Bronchial epithelial cell (primary cell): ENCODE data around the gene ZNF335. TPM values are rescaled to one million over a fixed set of nuclear protein-coding genes. Genes with fewer than 3 reads are reported as not detected.
"Not testable (repeated sequence)": the region's sequence is repeated elsewhere in the genome, so short reads cannot be mapped to it uniquely, and the experiment has no call there.

ENCODE experiments used
- DNase-seq: peaks from one replicate; pipeline ENCODE4 v3.0.0-alpha.2; 2010; ENCODE audit warnings: low read depth
- FAIRE-seq: peaks from 2 replicates; lab custom pipeline; 2011; peaks lifted over from hg19 to GRCh38; lab: Jason Lieb, UNC
- H3K27me3 ChIP-seq: 2 replicates; pipeline ENCODE4 v1.5.1; 2011; ENCODE audit warnings: low read length; ENCODE audit not compliant: control insufficient read depth, insufficient read depth
- H3K36me3 ChIP-seq: 2 replicates; pipeline ENCODE4 v1.5.1; 2011; ENCODE audit warnings: low read length; ENCODE audit not compliant: control insufficient read depth, insufficient read depth
- H3K4me3 ChIP-seq: 2 replicates; pipeline ENCODE4 v1.5.1; 2011; ENCODE audit warnings: mild to moderate bottlenecking, low read depth, low read length, control low read depth
- total RNA-seq: library from RNA; depleted of rRNA; stranded (reverse); fragments of >200 nt; gene quantifications from 2 replicates; pipeline ENCODE4 v1.2.1, GENCODE V29; 2014
- TF ChIP-seq, protein P1 (sequence below): IDR thresholded peaks from 2 replicates; pipeline ENCODE4 v1.5.1; 2011; ENCODE audit warnings: mild to moderate bottlenecking, moderate library complexity, low read length, control low read depth, inconsistent platforms; ENCODE audit not compliant: insufficient read depth, severe bottlenecking

The ZNF335 gene
- total RNA-seq, 1 donor from 2014 or later = 10.3 TPM

- no peak for DNase-seq
- Histone ChIP-seq H3K4me3 (no peak overlapping the region), H3K27me3 (no peaks in the 10 kb centered on the region), H3K36me3 (peaks cover 23% of the 10 kb centered on the region)
- TF ChIP-seq, protein P1, sequence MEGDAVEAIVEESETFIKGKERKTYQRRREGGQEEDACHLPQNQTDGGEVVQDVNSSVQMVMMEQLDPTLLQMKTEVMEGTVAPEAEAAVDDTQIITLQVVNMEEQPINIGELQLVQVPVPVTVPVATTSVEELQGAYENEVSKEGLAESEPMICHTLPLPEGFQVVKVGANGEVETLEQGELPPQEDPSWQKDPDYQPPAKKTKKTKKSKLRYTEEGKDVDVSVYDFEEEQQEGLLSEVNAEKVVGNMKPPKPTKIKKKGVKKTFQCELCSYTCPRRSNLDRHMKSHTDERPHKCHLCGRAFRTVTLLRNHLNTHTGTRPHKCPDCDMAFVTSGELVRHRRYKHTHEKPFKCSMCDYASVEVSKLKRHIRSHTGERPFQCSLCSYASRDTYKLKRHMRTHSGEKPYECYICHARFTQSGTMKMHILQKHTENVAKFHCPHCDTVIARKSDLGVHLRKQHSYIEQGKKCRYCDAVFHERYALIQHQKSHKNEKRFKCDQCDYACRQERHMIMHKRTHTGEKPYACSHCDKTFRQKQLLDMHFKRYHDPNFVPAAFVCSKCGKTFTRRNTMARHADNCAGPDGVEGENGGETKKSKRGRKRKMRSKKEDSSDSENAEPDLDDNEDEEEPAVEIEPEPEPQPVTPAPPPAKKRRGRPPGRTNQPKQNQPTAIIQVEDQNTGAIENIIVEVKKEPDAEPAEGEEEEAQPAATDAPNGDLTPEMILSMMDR = no peak
- no peak for FAIRE-seq
Measured at GRCh38 chr20:45937765-45938164, 34.2 kb downstream of the ZNF335 start.

DNA sequence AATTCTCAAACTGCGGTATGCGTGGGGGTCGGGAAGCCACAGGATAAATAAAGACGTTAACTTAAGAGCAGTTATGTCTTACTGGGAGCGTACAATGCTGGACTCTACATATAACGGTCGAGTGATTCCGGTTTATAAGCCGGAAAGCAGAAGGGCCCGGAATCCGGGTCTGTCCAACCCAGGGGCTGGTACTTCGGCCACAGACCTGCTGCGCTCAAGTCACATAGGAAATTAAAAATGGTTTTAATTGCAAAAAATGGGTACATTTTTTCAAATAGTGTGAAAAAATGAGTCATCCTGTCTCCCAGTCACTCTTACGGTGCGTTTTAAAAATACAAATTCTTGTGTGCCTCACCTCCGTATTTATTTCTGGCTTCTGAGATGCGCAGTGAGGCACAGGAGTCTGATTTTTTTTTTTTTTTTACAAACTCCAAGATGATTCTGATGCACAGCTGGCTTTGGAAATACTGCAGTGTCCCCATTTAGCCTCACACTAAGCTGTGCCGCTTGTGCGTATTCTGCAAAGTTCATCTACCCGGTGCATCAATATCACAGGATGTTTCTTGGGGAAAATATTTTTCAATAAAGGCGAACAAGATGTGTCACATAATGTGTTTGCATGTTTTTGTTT is 36.5 kb downstream of the ZNF335 start:
- Histone ChIP-seq H3K36me3 (peaks cover 18% of the 10 kb centered on the region), H3K27me3 (no peaks in the 10 kb centered on the region), H3K4me3 (peak overlapping the region; percentile 98)
- DNase-seq = peak; percentile 18
- FAIRE-seq = no peak
- TF ChIP-seq, protein P1 = no peak

DNA sequence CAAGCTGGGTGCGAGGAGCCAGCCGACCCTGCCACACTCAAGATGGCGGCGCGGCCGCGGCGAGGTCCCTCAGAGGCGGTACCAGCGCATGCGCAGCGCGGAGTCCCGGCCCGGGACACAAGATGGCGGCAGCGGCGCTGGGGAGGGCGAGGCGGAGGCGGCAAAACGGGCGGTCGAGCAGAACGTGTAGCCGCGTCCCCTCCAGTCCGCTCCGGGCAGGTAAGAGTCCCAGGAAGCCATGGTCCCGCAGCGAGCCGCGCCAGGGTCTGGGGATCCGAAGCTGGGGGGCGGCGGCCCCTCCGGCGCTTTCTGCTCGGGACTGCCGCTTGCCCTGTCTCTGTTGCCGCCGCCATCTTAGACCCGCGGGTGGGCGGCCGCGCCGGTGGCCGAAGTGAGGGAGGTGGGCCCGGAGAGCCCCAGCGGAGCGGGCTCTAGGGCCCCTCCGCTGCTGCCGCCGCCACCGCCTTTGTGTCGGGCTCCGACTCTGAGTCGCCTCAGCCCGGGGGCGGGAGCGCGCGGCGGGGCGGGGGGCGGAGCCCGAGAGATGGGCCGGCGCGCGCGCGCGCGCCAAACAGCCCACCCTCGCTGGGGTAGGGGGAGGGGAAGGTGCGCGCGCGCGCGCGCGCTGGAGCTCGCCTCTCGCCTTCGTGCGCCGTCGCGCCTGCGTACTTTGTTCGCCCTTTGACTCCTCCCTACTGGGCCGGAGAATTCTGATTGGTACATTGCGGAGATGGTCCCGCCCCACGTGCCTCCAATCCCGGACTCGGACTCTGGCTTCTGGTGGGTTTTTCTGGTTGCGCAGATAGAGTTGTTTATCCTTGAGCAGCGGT is 37.2 kb downstream of the ZNF335 start, which contains the start of gene PCIF1:
Gene PCIF1, plus strand, starts transcription at position 98 of the 830 bp plus-strand sequence. CDS start 4,317 bp downstream, outside the sequence.
- Histone ChIP-seq H3K4me3 (peak within 1 kb of the TSS; percentile 98), H3K27me3 (no peaks in the 10 kb centered on the region), H3K36me3 (peaks cover 15% of the 10 kb centered on the region)
- no peak for FAIRE-seq
- DNase-seq = peak; percentile 88
- TF ChIP-seq, protein P1 = no peak

GRCh38 chr20:45934046-45934585 is 37.9 kb downstream of the ZNF335 start:
- Histone ChIP-seq H3K36me3 (peaks cover 9% of the 10 kb centered on the region), H3K27me3 (no peaks in the 10 kb centered on the region), H3K4me3 (peak overlapping the region; percentile 98)
- DNase-seq = no peak
- TF ChIP-seq, protein P1 = no peak
- FAIRE-seq = no peak

- peak overlapping the region; percentile 98 for H3K4me3 ChIP-seq
- FAIRE-seq (no peak), DNase-seq (peak; percentile 74)
- TF ChIP-seq, protein P1 = peak; percentile 46
- no peaks in the 10 kb centered on the region for H3K27me3 ChIP-seq
- peaks cover 4% of the 10 kb centered on the region for H3K36me3 ChIP-seq
Measured at GRCh38 chr20:45933266-45934045, 38.5 kb downstream of the ZNF335 start.

GRCh38 chr20:45931680-45932079 is 40.3 kb downstream of the ZNF335 start:
- H3K4me3 ChIP-seq, DNase-seq, H3K36me3 ChIP-seq, H3K27me3 ChIP-seq, FAIRE-seq: not testable (repeated sequence)
